Epithelial cell of esophagus (primary cell): ENCODE data around the gene EVL.

ENCODE experiments used
- DNase-seq: peaks from one replicate; pipeline ENCODE4 v3.0.0; 2010; ENCODE audit warnings: low read depth
- H3K4me3 ChIP-seq: 2 replicates; pipeline ENCODE4 v1.5.1; 2011; ENCODE audit warnings: mild to moderate bottlenecking, low read length, control low read depth
- TF ChIP-seq, protein P1 (sequence below): IDR thresholded peaks from 2 replicates; pipeline ENCODE4 v1.5.1; 2011; ENCODE audit warnings: low read depth, mild to moderate bottlenecking, low read length, control low read depth, inconsistent platforms; ENCODE audit not compliant: insufficient read depth; ENCODE audit errors: missing control alignments

The EVL gene, protein sequence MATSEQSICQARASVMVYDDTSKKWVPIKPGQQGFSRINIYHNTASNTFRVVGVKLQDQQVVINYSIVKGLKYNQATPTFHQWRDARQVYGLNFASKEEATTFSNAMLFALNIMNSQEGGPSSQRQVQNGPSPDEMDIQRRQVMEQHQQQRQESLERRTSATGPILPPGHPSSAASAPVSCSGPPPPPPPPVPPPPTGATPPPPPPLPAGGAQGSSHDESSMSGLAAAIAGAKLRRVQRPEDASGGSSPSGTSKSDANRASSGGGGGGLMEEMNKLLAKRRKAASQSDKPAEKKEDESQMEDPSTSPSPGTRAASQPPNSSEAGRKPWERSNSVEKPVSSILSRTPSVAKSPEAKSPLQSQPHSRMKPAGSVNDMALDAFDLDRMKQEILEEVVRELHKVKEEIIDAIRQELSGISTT

DNA sequence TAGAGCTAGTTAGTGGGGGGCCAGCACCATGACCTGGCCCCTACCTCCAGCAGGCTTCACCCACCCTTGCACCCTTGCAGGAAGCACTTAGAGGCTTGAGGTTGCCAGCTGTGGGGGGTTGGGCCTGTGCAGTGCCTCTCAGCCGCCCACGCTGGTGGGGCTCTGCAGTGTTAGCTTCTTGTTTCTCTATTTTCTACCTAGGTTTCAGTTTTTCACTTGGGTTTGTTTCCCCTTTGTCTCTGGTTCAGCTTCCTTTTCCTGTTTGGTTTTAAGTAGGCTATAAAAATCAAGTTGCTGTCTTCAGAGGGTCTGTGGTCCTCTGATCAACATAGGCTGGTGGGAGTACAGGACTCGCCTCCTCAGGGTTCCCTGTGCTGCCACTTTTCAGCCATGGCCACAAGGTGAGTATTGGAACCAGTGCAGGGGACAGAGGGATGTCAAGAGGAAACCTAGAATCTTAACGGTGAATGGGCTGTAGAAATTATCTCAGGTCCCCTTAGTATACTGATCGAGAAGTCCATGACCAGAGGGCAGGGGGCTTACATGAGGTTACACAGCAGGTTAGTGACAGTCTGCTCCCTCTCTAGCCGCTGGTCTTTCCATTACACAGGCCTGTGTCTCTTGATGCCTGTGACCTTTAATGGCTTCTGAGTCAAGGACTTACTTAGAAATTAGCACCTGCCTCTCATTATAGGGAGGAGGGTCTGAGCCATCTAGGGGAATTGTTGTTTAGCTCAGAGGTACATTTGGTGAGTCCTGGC, at the start of gene EVL:
Gene EVL, plus strand, starts transcription at position 312 of the 761 bp plus-strand sequence. Its CDS starts 79 bp downstream, at position 391.
- no peak for DNase-seq
- no peak within 1 kb of the TSS for H3K4me3 ChIP-seq
- TF ChIP-seq, protein P1, sequence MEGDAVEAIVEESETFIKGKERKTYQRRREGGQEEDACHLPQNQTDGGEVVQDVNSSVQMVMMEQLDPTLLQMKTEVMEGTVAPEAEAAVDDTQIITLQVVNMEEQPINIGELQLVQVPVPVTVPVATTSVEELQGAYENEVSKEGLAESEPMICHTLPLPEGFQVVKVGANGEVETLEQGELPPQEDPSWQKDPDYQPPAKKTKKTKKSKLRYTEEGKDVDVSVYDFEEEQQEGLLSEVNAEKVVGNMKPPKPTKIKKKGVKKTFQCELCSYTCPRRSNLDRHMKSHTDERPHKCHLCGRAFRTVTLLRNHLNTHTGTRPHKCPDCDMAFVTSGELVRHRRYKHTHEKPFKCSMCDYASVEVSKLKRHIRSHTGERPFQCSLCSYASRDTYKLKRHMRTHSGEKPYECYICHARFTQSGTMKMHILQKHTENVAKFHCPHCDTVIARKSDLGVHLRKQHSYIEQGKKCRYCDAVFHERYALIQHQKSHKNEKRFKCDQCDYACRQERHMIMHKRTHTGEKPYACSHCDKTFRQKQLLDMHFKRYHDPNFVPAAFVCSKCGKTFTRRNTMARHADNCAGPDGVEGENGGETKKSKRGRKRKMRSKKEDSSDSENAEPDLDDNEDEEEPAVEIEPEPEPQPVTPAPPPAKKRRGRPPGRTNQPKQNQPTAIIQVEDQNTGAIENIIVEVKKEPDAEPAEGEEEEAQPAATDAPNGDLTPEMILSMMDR = no peak

DNA sequence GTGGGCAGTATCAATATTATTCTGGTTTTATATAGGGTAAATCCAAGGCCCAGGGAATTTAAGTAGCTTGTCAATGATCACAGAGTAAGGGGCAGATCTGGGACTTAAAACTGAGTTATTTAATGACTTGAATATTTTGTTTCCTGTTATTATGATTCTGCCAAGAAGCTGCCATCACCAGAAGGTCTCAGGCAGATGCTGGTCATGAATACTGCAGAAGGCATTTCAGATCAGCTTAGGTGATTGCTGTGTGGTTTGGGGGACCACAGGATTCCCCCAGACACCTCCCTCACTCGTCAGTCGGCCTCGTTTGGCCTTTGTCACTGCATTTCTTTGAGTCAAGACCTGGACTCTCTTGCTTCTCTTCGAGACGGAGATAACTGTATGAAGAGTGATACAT, 47.7 kb upstream of the EVL start:
- DNase-seq = no peak
- no peak overlapping the region for H3K4me3 ChIP-seq
- TF ChIP-seq, protein P1 = no peak

DNA sequence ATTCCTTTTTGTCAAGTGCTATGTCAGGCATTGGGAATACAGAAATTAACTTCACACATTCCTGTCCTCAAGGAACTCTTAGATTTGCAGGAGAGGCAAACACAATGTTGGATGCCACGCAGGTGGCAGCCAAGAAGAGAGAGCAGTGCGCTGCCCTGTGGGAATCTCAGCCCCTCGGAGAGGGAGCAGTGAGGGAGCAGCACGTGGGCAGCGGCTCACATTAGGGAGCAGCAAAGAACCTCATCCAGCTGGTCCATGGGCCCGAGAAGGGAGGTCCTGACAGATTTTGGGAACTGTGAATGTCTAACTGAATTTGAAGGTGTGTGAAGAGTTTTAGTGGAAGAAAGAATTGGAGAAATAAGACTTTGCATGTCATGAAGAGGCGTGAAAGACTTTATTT, 47.2 kb upstream of the EVL start:
- TF ChIP-seq, protein P1 = no peak
- DNase-seq = no peak
- H3K4me3 ChIP-seq = no peak overlapping the region

DNA sequence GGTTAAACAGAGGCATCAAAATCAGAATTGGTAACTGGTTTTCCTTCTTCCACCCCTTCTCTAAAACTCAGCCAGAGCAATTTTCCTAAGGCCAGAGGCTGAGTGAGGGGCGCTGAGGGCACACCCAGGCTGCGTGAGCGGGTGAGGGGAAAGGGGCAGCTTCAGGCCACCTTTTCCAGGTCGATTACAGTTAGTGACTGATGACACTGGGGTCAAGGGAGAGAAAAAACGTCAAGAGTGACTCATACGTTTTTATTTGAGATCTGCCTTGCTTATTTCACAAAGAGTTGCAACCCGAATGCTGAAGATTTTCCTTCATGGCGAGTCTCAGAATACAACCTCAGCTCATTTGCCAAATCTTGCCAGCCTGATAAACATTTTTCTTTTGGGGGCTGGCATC, 46.7 kb upstream of the EVL start:
- H3K4me3 ChIP-seq = no peak overlapping the region
- DNase-seq = no peak
- TF ChIP-seq, protein P1 = no peak

DNA sequence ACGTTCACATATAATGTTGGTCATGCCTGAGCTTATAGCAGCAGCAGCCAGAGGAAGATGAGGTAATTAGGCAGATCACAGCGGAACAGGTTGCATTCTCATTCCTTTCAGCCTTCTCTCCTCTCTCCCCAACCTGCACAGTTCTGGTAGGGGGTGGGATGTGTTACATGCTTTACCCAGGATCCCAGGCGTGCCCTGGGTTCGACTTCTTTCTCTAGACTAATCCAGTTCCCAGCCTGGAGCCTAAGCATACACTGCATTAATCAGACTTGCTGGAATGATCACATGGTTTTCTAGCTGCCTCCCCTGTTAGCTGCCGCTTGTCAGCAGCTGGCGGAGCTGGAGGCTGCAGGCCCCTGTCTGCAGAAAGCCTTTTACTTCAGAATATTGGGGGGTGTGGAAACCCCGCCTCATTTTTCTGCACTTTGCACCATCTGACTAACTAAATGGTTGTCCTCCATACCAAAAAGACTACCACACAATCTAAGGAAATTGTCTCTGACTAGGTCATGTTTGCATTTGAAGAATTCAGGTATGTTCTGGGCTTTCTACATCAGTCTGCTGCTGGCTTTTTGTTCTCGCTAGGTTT, 46.0 kb upstream of the EVL start:
- H3K4me3 ChIP-seq = no peak overlapping the region
- no peak for DNase-seq
- TF ChIP-seq, protein P1 = no peak

DNA sequence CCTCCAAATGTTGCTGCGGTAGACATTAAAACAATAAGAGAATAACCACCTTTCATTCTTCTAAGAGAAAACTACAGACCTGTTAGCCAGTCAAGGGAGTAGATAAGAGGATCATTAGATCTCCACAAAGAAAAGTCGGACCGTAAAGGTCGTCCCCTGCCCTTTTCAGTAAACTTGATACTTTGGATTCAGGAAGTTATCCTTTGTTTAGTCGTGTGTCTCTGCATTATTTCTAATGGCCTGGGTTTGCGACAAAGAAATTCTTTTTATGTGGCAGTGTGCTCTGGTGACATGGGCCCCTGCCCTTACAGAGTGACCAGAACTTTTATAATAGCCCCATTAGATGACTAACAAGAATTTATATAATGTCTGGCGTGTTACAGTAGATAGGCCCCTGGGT, 44.6 kb upstream of the EVL start:
- DNase-seq = no peak
- TF ChIP-seq, protein P1 = no peak
- H3K4me3 ChIP-seq = no peak overlapping the region
